OCI-LY1 (cell line): ENCODE results near the gene TMC2.

ENCODE experiments used
- CTCF ChIP-seq: fragments of 200-600 bp; sonication (generic), shearing (Covaris generic); IDR thresholded peaks from 2 replicates; pipeline ENCODE4 v1.5.1; 2017; ENCODE audit warnings: mild to moderate bottlenecking, antibody characterized with exemption, low read length, moderate library complexity, mixed read lengths
- EZH2 ChIP-seq: fragments of 200-600 bp; sonication (generic), shearing (Covaris generic); IDR thresholded peaks from 2 replicates; pipeline ENCODE4 v1.8.0; 2017; ENCODE audit warnings: borderline replicate concordance, mixed run types, mild to moderate bottlenecking, antibody characterized with exemption, low read length, moderate library complexity, mixed read lengths

DNA sequence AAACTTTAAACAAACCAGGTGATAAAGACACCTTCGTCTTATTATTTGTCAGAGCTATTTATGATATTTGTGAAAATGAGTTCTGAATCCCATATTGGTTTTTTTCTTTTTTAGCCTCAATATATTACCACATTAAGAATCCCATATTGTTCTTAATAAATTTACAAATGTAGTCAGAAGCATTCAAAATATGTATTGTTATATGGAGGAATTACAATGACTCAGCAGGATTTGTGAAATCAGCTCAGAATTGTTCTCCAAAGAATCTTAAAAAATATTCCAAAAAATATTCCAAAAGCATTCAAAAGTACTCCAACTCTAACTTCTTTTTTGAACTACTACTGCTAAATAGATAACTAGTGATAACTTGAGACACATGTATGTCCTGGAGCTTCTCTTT lies 21.2 kb upstream of the TMC2 start:
- TF ChIP-seq CTCF (no peak), EZH2 (no peak)
